ENCODE data around the gene GRK5. TPM values are rescaled to one million over a fixed set of nuclear protein-coding genes. Genes with fewer than 3 reads are reported as not detected.
A peak's percentile ranks its signal among the peaks of the same experiment; 100 is the strongest.

Gene GRK5
- total RNA-seq, 1 donor, result 10.6 TPM

DNA sequence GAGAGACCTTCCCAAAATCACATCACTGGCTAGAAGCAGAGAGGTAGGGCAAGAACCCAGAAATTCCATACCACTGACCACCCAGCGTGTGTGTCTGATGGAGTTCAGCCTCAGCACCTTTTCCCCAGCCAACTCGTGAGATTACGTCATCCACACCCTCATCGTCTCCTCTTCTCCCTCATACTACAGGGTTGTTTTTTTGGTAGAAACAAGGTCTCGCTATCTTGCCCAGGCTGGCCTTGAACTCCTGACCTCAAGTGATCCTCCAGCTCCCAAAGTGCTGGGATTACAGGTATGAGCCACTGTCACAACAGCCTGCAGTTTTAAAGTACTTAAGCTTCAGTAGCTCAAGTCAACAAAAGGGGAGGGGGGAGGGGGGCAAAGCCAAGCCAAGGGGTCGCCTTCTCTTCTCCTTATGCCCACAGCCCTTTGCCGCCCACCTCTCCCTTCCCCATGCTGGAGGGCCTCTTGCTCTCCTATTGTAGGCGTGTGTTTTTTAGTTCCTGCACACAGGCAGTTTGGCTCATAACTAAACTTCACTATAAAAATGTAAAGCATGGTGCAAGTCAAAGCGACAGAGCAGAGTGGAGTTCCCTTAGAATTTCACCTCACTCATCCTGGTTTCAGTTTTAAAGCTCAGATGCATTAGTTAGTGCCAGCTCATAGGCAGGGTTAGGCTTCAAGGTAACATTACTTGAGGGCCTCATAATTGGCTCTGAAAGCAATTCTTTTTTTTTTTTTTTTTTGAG is 23.5 kb upstream of the GRK5 start:
- no peaks in the 10 kb centered on the region for H3K27me3 ChIP-seq (ENCODE audit: insufficient read depth, low read length)
- no peak overlapping the region for H3K4me3 ChIP-seq (ENCODE audit: low read length)
- no peaks in the 10 kb centered on the region for H3K9me3 ChIP-seq (ENCODE audit: low read depth, low read length)
- H3K4me1 ChIP-seq (ENCODE audit: insufficient read depth, low read length), result peaks cover 6% of the 10 kb centered on the region

DNA sequence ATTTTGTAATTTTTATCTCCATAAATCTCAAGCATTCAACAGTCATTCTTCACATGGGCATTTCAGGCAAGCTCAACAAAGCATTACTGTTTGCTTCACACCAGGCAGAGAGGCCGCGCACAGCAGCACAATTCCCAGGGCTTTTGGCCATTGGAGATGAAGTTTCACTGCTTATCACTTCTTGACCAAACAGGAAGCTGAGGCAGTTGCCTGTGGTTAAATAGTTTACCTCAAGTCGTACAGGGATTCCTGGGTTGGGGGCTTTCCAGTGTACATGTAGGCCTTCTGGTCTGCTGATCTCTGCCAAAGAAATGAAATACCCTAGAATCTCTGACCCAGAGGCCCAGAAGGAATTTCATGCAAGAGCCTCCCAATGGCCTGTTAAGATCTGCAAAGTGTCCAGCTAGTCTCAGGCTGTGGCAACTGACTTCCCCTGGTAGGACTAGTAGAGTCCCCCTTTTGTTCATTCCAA is 17.5 kb upstream of the GRK5 start:
- H3K4me1 ChIP-seq (ENCODE audit: insufficient read depth, low read length), result peaks cover 21% of the 10 kb centered on the region
- no peaks in the 10 kb centered on the region for H3K9me3 ChIP-seq (ENCODE audit: low read depth, low read length)
- no peak overlapping the region for H3K4me3 ChIP-seq (ENCODE audit: low read length)
- no peaks in the 10 kb centered on the region for H3K27me3 ChIP-seq (ENCODE audit: insufficient read depth, low read length)

DNA sequence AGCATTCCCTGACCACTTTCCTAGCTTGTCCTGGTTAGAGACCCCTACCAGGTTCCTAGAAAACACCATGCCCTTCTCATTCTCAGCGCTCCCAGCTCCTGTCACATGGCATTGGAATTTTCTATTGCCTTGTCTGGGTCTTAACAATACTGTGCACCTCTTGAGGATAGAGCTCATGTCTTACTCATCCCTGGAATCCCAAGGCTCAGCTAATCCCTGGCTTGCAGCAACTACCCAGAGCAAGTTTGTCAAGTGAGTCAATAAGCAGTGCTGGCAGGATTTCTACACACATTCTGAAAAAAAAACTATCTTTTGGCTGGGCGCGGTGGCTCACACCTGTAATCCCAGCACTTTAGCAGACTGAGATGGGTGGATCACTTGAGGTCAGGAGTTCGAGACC is 17.0 kb upstream of the GRK5 start:
- Histone ChIP-seq H3K4me1 (ENCODE audit: insufficient read depth, low read length) (peaks cover 21% of the 10 kb centered on the region), H3K9me3 (ENCODE audit: low read depth, low read length) (no peaks in the 10 kb centered on the region), H3K4me3 (ENCODE audit: low read length) (no peak overlapping the region), H3K27me3 (ENCODE audit: insufficient read depth, low read length) (no peaks in the 10 kb centered on the region)

DNA sequence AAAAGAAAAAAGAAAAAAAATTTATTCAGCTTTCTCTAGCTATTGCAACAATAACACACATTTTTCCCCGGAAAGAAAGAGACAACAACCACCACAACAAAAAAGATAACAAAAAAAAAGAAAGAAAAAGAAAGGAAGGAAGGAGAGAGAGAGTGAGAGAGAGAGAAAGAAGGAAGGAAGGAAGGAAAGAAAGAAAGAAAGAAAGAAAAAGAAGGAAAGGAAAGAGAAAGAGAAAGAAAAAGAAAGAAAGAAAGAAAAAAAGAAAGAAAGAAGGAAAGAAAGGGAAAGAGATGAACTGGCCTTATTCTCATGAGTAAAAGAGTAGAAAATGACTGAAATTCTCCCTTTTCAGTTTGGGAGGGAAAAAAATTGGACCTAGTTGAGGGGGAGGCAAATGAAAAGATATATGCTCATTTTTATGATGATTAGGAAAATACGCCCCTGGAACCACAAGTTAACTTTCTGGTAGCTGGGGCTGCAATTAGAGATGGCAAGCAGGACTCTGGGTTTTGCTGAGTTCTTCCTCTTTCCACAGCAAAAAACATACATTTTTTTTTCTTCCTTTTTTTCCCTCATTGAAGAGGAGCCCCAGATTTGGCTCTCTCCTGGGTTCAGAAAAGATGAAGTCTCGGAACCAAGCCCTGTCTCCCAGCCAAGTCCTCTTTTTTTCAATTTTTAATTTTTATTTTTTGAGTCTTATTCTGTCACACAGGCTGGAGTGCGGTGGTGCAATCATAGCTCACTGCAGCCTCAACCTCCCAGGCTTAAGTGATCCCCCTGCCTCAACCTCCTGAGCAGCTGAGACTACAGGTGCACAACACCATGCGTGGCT is 16.2 kb upstream of the GRK5 start:
- H3K27me3 ChIP-seq (ENCODE audit: insufficient read depth, low read length), result no peaks in the 10 kb centered on the region
- no peaks in the 10 kb centered on the region for H3K9me3 ChIP-seq (ENCODE audit: low read depth, low read length)
- H3K4me3 ChIP-seq (ENCODE audit: low read length), result no peak overlapping the region
- H3K4me1 ChIP-seq (ENCODE audit: insufficient read depth, low read length), result peaks cover 21% of the 10 kb centered on the region

DNA sequence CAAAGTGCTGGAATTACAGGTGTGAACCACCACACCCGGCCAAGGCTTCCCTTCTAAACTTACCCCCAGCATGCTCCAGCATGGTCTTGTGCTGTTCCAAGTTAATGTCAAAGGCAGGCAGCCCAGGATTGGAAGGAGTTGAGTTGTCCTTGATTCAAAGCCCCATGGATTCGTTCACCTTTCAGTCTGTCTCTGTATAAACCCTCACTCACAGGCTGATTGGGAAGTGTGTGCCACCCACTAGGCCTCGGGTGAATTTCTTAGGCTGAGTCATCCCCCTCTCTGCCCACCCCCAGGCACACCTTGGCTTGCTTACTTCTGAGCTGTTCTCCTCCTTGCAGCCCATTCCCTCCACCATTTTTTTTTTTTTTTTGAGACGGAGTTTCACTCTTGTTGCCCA is 15.5 kb upstream of the GRK5 start:
- H3K27me3 ChIP-seq (ENCODE audit: insufficient read depth, low read length), result no peaks in the 10 kb centered on the region

DNA sequence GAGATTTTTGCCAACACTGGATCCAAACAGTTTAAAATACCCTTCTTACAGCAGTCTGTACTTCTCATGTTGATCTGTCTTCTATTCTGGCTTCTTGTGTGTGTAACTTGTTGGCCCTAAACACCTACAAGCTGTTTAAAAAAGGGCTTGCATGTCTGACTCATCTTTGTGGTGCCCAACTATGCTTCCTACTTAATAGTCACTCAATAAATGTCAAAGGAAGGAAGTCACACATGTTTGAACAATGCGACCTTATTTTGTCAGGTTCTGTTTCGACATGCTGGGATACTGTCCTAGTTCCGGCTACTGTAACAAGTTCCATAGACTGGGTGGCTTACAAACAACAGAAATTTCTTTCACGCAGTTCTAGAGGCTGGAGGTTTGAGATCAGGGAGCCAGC is 9.4 kb upstream of the GRK5 start:
- Histone ChIP-seq H3K4me1 (ENCODE audit: insufficient read depth, low read length) (peaks cover 11% of the 10 kb centered on the region), H3K9me3 (ENCODE audit: low read depth, low read length) (no peaks in the 10 kb centered on the region), H3K4me3 (ENCODE audit: low read length) (no peak overlapping the region), H3K27me3 (ENCODE audit: insufficient read depth, low read length) (no peaks in the 10 kb centered on the region)

More for the DNA sequence above, 15.5 kb upstream of the GRK5 start:
- Histone ChIP-seq H3K4me1 (ENCODE audit: insufficient read depth, low read length) (peaks cover 21% of the 10 kb centered on the region), H3K9me3 (ENCODE audit: low read depth, low read length) (no peaks in the 10 kb centered on the region), H3K4me3 (ENCODE audit: low read length) (no peak overlapping the region)

DNA sequence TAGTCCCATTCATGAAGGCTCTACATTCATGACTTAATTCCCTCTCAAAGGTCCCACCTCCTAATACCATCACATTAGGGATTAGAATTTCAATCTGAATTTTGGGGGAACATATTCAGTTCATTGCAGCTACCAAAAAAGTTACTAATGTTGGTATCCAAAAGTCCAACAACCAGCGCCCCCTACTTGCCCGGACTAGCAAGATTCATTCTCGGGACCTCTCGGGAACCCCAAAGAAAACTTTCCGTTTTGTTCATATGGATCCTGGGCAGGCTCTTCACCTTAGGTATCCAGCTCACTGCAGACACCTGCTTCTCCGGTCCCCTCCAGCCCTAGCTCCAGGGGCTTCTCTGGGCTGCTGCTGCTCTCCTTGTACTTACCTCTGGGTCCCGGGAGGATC is 8.9 kb upstream of the GRK5 start:
- no peaks in the 10 kb centered on the region for H3K9me3 ChIP-seq (ENCODE audit: low read depth, low read length)
- no peak overlapping the region for H3K4me3 ChIP-seq (ENCODE audit: low read length)
- H3K27me3 ChIP-seq (ENCODE audit: insufficient read depth, low read length), result no peaks in the 10 kb centered on the region
- peaks cover 11% of the 10 kb centered on the region for H3K4me1 ChIP-seq (ENCODE audit: insufficient read depth, low read length)

DNA sequence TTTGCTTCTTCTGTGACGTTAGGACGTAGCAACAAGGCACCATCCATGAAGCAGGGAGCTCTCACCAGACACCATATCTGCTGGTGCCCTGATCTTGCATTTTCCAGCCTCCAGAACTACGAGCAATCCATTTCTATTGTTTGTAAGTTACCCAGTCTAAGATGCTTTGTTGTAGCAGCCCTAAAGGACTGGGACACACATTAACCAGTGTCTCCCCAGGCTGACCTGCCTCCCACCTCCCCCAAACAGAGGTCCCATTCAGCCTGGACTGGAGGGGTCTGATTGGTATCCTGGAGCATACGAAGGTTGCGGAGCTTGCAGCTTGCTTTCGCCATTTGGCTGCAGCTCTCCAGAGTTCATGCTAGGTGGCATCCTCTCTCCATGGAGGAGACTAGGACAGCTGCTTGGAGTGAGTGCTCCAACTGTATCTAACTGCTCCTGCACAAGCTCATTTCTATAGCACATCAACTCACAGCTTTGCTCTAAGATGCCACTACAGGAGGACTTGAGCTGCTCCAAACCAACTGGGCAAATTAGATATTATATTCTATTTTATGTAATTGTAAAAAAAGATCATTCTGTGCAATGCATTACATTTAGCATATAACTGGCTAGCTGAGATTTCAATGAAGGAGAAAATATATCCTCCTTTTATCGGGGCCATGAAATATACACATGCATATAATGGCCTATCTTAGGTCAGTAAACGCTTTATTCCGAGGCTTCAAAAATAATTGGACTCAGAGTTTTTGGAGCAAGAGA is 8.0 kb upstream of the GRK5 start:
- Histone ChIP-seq H3K9me3 (ENCODE audit: low read depth, low read length) (no peaks in the 10 kb centered on the region), H3K4me1 (ENCODE audit: insufficient read depth, low read length) (peaks cover 11% of the 10 kb centered on the region), H3K27me3 (ENCODE audit: insufficient read depth, low read length) (no peaks in the 10 kb centered on the region), H3K4me3 (ENCODE audit: low read length) (no peak overlapping the region)

DNA sequence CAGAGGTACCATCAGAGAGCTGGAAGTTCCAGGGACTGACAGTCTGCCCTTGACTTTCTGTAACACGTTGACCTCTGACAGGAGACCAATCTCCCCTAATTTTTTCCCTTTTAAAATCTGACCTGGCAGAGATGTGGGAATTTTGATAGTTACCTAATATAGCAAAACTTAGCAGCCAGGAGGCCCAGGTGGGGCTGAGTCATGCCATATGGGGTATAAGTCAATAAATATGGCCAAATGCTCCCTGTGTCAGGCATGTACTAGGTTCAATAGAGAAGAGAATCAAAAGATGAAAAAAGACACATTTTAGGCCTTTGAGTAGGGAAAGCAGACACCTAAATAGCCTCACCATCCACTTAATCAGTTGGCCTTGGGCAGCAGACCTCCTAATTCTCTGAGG is 6.1 kb upstream of the GRK5 start:
- Histone ChIP-seq H3K4me3 (ENCODE audit: low read length) (no peak overlapping the region), H3K27me3 (ENCODE audit: insufficient read depth, low read length) (no peaks in the 10 kb centered on the region), H3K9me3 (ENCODE audit: low read depth, low read length) (no peaks in the 10 kb centered on the region), H3K4me1 (ENCODE audit: insufficient read depth, low read length) (peaks cover 18% of the 10 kb centered on the region)

DNA sequence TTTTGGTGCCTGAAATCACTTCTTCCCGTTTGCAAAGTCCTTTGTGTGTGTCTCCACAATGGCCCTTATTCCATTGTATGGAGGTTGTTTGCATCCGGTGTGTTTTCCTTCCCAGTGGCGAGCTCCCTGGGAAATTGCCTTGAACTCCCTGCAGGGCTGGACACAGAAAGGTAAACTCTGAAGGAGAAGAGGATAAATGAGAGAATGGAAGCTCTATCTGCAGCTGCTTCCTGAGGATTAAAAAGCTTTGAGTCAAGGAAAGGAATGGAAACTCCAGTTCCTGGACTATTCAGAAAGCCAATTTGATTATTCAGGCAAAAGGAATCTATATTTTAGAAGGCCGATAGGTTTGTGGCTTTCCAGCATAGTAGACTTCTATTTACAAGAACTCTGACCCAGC is 4.4 kb upstream of the GRK5 start:
- Histone ChIP-seq H3K27me3 (ENCODE audit: insufficient read depth, low read length) (no peaks in the 10 kb centered on the region), H3K4me3 (ENCODE audit: low read length) (no peak overlapping the region), H3K4me1 (ENCODE audit: insufficient read depth, low read length) (peaks cover 19% of the 10 kb centered on the region), H3K9me3 (ENCODE audit: low read depth, low read length) (no peaks in the 10 kb centered on the region)

DNA sequence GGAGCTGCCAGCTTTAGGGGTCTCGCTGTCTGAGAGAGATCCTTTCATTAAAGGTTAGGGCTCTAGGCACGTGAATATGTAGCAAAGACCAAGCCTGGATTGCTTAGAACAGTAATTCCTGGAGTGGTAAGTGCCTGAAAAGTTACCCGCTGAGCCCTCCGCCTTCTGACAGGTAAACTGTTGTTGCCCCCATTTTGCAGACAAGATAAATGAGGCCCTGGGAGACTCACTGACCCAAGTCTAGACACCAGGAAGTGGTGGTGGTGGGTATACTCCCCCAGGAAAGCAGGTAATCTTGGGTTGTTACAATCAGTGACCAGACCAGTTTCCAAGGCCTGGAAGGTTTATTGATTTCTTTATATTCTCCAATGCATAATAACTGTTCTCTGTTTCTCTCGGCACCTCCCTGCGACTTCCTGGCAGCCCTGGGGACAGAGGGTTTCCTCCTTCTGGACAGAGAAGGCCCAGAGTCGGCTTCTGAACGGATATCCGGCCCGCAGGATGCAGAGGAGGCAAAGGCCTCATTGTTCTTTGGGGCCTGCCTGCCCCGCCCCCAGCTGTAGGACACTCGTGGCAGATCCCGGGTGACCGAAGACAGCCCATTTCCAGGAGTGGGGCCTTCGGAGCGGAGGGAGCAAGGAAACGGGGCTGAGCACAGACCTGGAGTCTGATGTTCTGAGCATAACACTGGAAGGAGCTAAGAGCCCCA is 1.3 kb upstream of the GRK5 start:
- H3K9me3 ChIP-seq (ENCODE audit: low read depth, low read length), result no peaks in the 10 kb centered on the region
- H3K4me1 ChIP-seq (ENCODE audit: insufficient read depth, low read length), result peaks cover 34% of the 10 kb centered on the region
- H3K27me3 ChIP-seq (ENCODE audit: insufficient read depth, low read length), result no peaks in the 10 kb centered on the region
- peak overlapping the region; percentile 73 for H3K4me3 ChIP-seq (ENCODE audit: low read length)

DNA sequence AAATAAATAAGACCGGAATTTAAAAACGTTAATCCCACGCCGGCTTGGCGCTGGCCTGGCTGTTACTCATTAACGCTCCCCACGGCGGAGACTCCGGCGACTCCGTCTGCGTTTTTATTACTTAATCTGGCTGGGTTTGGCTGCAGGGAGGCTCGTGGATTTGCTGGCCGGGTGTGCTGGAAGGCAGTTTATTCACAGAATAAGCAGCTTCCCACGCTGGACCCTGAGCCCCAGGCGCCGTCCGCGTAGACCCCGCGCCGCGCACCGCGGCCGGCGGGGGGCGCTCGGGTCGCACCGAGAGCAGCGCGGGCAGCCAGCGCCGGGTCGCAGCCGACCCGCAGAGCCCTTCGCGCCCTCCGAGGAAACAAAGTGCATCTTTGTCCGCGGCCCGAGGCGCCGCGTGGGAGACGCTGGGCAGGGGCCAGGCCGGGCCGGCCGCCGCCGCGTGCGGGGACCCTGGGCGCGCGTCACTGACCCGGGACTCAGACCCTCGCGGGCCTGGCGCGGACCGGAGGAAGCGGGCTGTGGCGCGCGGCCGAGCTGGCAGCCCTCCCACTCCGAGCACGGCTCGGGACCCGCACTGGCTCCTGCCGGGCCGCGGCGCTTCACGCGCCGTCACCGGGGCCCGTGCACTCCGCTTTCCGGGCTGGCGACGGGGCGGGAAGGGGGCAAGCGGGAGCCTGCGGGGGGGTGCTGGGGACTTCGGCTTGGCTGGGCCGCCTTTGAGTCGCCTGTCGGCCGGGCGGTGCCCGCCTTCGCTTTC is 587 bp upstream of the GRK5 start:
- no peaks in the 10 kb centered on the region for H3K9me3 ChIP-seq (ENCODE audit: low read depth, low read length)
- peak overlapping the region; percentile 73 for H3K4me3 ChIP-seq (ENCODE audit: low read length)
- peaks cover 39% of the 10 kb centered on the region for H3K4me1 ChIP-seq (ENCODE audit: insufficient read depth, low read length)
- no peaks in the 10 kb centered on the region for H3K27me3 ChIP-seq (ENCODE audit: insufficient read depth, low read length)

DNA sequence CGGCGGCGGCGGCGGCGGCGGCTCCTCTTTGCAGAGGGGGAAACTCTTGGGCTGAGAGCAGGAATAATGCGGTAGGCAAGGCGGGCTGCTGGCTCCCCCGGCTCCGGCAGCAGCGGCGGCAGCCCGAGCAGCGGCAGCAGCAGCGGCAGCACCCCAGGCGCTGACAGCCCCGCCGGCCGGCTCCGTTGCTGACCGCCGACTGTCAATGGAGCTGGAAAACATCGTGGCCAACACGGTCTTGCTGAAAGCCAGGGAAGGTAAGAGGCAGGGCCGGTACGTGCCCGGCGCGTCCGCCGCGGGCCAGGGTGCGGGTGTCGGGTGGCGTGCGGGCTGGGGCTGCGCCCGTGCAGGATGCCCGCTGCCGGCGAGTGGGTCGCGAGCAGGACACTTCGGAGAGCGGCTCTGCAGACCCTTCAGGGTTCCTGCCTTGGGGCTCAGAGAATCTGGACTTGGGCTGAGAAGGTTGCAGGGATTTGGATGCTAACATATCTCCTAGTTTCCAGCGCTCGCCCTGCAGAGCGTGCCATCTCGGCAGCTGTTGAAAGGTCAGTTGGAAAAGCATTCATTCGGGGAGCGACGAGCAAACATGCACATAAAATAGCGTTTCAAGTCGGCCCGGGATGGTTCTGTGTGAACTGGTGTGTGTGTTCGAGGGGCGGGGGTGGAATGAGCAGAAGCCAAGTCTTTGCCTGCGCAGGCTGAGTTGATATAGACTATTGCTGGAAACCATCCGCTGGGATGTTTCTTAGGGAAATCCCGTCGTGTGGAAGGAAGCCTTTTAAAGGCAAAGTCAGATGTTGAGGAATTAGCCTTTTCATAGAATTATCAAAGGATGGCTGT is 562 bp downstream of the GRK5 start:
- Histone ChIP-seq H3K4me1 (ENCODE audit: insufficient read depth, low read length) (peaks cover 48% of the 10 kb centered on the region), H3K9me3 (ENCODE audit: low read depth, low read length) (no peaks in the 10 kb centered on the region), H3K27me3 (ENCODE audit: insufficient read depth, low read length) (no peaks in the 10 kb centered on the region), H3K4me3 (ENCODE audit: low read length) (peak overlapping the region; percentile 73)
